Measurements from ENCODE around the gene FBXO42.

DNA sequence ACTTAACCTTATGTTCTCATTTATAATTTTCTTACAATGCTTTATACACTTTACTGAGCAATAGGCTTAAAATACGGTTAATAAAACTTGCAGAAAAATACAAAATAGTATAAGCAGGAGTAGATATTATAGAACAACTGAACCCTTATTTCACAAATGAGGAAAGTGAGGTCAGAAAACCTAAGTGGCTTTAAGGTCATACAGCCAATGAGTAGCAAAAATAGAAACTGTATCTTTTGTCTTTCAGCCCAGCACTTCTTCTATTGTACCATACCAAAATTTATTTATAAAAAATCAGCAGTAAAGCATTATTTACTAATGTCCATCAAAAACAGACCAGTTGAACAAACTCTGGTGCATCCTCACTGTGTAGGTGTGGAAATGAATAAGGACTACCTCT, 11.6 kb downstream of the FBXO42 start:
- TF ChIP-seq, protein P1, sequence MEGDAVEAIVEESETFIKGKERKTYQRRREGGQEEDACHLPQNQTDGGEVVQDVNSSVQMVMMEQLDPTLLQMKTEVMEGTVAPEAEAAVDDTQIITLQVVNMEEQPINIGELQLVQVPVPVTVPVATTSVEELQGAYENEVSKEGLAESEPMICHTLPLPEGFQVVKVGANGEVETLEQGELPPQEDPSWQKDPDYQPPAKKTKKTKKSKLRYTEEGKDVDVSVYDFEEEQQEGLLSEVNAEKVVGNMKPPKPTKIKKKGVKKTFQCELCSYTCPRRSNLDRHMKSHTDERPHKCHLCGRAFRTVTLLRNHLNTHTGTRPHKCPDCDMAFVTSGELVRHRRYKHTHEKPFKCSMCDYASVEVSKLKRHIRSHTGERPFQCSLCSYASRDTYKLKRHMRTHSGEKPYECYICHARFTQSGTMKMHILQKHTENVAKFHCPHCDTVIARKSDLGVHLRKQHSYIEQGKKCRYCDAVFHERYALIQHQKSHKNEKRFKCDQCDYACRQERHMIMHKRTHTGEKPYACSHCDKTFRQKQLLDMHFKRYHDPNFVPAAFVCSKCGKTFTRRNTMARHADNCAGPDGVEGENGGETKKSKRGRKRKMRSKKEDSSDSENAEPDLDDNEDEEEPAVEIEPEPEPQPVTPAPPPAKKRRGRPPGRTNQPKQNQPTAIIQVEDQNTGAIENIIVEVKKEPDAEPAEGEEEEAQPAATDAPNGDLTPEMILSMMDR (IDR thresholded peaks at IDR 0.05; ENCODE audit: extremely low read depth in 1 of 2, insufficient read depth in 1 of 2, low read depth in 1 of 2, low read length in 2 of 2) = no peak
- TF ChIP-seq JUN (IDR thresholded peaks at IDR 0.05; ENCODE audit: borderline replicate concordance, insufficient read depth, insufficient read length, low read depth) = no peak

Measured in endothelial cell of umbilical vein (primary cell).